PC-3 (cell line): ENCODE measurements around the gene SAE1.

Experiments used
- EZH2 ChIP-seq: fragments of 300-600 bp; sonication (generic); IDR thresholded peaks from one replicate; pipeline ENCODE4 v1.6.1; 2017; ENCODE audit warnings: antibody characterized with exemption, mild to moderate bottlenecking, low read length; ENCODE audit not compliant: unreplicated experiment
- EZH2phosphoT487 ChIP-seq: fragments of 300-600 bp; sonication (generic); IDR thresholded peaks from 2 replicates; pipeline ENCODE4 v1.6.1; 2018; ENCODE audit warnings: mild to moderate bottlenecking, antibody characterized with exemption, low read length, borderline replicate concordance
- TF ChIP-seq, protein P1 (sequence below): fragments of 300-600 bp; sonication (generic); conservative IDR thresholded peaks from 2 replicates; pipeline ENCODE4 v1.5.1; 2017; ENCODE audit warnings: antibody characterized with exemption, low read depth, mild to moderate bottlenecking, low read length

DNA sequence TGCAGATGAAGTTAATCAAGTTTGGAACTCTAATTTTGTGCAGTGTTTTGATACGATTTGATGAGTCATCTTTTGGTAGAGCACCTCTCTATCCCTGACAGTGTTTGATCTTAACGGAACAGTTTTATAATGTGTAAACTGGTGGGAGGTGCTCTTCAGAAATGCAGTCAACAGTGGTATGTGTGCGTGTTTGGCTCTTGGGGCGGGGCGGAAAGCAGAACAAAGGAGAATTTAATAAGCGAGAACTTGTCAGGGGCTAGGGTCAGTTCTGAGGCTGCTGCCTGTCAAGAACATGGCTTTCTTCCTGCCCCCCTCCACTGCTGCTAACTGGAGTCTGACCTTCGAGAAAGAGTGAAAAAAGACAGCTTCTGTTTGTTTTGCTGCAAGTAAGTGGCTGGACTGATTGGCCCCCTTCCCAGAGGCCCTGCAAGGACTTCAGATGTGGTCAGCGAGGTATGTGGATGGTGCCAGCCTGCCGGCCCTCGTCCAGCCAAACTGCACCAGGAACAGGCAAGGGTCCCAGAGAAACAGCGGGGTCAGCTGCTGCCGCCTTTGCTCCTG is 59.6 kb downstream of the SAE1 start:
- TF ChIP-seq, protein P1, sequence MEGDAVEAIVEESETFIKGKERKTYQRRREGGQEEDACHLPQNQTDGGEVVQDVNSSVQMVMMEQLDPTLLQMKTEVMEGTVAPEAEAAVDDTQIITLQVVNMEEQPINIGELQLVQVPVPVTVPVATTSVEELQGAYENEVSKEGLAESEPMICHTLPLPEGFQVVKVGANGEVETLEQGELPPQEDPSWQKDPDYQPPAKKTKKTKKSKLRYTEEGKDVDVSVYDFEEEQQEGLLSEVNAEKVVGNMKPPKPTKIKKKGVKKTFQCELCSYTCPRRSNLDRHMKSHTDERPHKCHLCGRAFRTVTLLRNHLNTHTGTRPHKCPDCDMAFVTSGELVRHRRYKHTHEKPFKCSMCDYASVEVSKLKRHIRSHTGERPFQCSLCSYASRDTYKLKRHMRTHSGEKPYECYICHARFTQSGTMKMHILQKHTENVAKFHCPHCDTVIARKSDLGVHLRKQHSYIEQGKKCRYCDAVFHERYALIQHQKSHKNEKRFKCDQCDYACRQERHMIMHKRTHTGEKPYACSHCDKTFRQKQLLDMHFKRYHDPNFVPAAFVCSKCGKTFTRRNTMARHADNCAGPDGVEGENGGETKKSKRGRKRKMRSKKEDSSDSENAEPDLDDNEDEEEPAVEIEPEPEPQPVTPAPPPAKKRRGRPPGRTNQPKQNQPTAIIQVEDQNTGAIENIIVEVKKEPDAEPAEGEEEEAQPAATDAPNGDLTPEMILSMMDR = no peak
- TF ChIP-seq EZH2phosphoT487 (no peak), EZH2 (no peak)
